D341Med (cell line): ENCODE measurements around the gene BTF3L4.
A peak's percentile ranks its signal among the peaks of the same experiment; 100 is the strongest.
"Not testable (repeated sequence)": the region's sequence is repeated elsewhere in the genome, so short reads cannot be mapped to it uniquely, and the experiment has no call there.

ENCODE experiments used
- DNase-seq: peaks from one replicate; pipeline ENCODE4 v3.0.0; 2012; ENCODE audit warnings: low spot score

BTF3L4 gene

GRCh38 chr1:52056163-52056936, at the start of gene BTF3L4:
Gene BTF3L4 (plus strand): TSS chr1:52056295. CDS start chr1:52059848, 3,553 bp downstream.
- DNase-seq, result peak; percentile 91

GRCh38 chr1:52007215-52008002, 48.7 kb upstream of the BTF3L4 start:
- DNase-seq, result no peak

GRCh38 chr1:52008071-52008809, 47.9 kb upstream of the BTF3L4 start:
- DNase-seq, result no peak

GRCh38 chr1:52022133-52022532, 34.0 kb upstream of the BTF3L4 start:
- no peak for DNase-seq

- no peak for DNase-seq
These were observed 29.8 kb upstream of the BTF3L4 start for GRCh38 chr1:52026278-52026677.

GRCh38 chr1:52028328-52028727, 27.8 kb upstream of the BTF3L4 start:
- DNase-seq, result no peak

- DNase-seq, result not testable (repeated sequence)
These were observed 27.3 kb upstream of the BTF3L4 start for GRCh38 chr1:52028839-52029238.

GRCh38 chr1:52032124-52032784, 23.8 kb upstream of the BTF3L4 start:
- DNase-seq, result peak; percentile 14

- DNase-seq, result no peak
These were observed 23.3 kb upstream of the BTF3L4 start for GRCh38 chr1:52032785-52033131.

GRCh38 chr1:52033190-52034049, 22.7 kb upstream of the BTF3L4 start, which contains the start of gene KTI12:
Gene KTI12 (minus strand): TSS chr1:52033810. CDS start chr1:52033761, 49 bp downstream.
- DNase-seq, result peak; percentile 87

GRCh38 chr1:52034050-52034384, 22.1 kb upstream of the BTF3L4 start:
- DNase-seq, result no peak

- DNase-seq, result peak; percentile 42
These were observed 18.7 kb upstream of the BTF3L4 start for GRCh38 chr1:52037402-52037814.

GRCh38 chr1:52037909-52038308, 18.2 kb upstream of the BTF3L4 start:
- DNase-seq, result no peak

GRCh38 chr1:52041551-52042185, 14.4 kb upstream of the BTF3L4 start:
- no peak for DNase-seq

GRCh38 chr1:52045236-52045635, 10.9 kb upstream of the BTF3L4 start:
- DNase-seq, result no peak

- not testable (repeated sequence) for DNase-seq
These were observed 10.4 kb upstream of the BTF3L4 start for GRCh38 chr1:52045666-52046195.

GRCh38 chr1:52049337-52049736, 6.8 kb upstream of the BTF3L4 start:
- not testable (repeated sequence) for DNase-seq

- DNase-seq, result no peak
These were observed 2.2 kb upstream of the BTF3L4 start for GRCh38 chr1:52053862-52054261.

- DNase-seq, result no peak
These were observed 1.5 kb upstream of the BTF3L4 start for GRCh38 chr1:52054496-52055065.
